Gastroesophageal sphincter (tissue), 4 donors: Measurements from ENCODE around the gene HOPX. TPM values are rescaled to one million over a fixed set of nuclear protein-coding genes. Genes with fewer than 3 reads are reported as not detected.

Experiments
- ATAC-seq: fragments of 150-250 bp; one replicate; pipeline ENCODE4 v1.9.1; 2016; ENCODE audit warnings: mild to moderate bottlenecking, moderate library complexity
- H3K27ac ChIP-seq, 4 donors: fragments of 200-600 bp; sonication (generic) in 3 of 4; 1 replicate in 3 of 4; 2 replicates in 1 of 4; pipeline ENCODE4 v1.5.1; 2016 to 2019
- H3K27me3 ChIP-seq: fragments of 200-600 bp; sonication (generic); one replicate; pipeline ENCODE4 v1.5.1; 2019
- H3K36me3 ChIP-seq, 2 donors: fragments of 200-600 bp; sonication (generic); one replicate each; pipeline ENCODE4 v1.5.1; 2019; ENCODE audit warnings: control low read depth in 1 of 2
- H3K4me1 ChIP-seq, 3 donors: fragments of 200-600 bp; sonication (generic); 1 replicate in 2 of 3; 2 replicates in 1 of 3; pipeline ENCODE4 v1.5.1; 2016 to 2019; ENCODE audit warnings: control low read depth in 2 of 3
- H3K4me3 ChIP-seq, 2 donors: fragments of 200-600 bp; sonication (generic); one replicate each; pipeline ENCODE4 v1.5.1; 2019; ENCODE audit warnings: mild to moderate bottlenecking in 1 of 2, moderate library complexity in 1 of 2
- H3K9me3 ChIP-seq, 3 donors: fragments of 200-600 bp; sonication (generic); one replicate each; pipeline ENCODE4 v1.5.1; 2017 to 2019; ENCODE audit warnings: control low read depth in 2 of 3
- EP300 ChIP-seq: sonication (generic); formaldehyde crosslinking; IDR thresholded peaks from one replicate; pipeline ENCODE4 v1.6.1; 2017; ENCODE audit warnings: antibody characterized with exemption, mild to moderate bottlenecking
- POLR2A ChIP-seq, 2 donors: fragments of 450-650 bp; IDR thresholded peaks; one replicate each; pipeline ENCODE4 v1.6.1; 2017; ENCODE audit warnings: antibody characterized with exemption in 2 of 2, mild to moderate bottlenecking in 2 of 2, moderate library complexity in 1 of 2
- POLR2AphosphoS5 ChIP-seq: sonication (generic); formaldehyde crosslinking; IDR thresholded peaks from one replicate; pipeline ENCODE4 v1.6.1; 2017; ENCODE audit warnings: antibody characterized with exemption
- WGBS, 2 donors: methylation state at CpG; one replicate each; pipeline ENCODE4 v1.1.5; 2018; ENCODE audit warnings: low coverage in 1 of 2; 5-methylcytosine and 5-hydroxymethylcytosine counted together
- total RNA-seq, 4 donors: library from RNA; depleted of rRNA; stranded (reverse); fragments of >200 nt; gene quantifications; one replicate each; pipeline ENCODE4 v1.1.0, GENCODE V29; 2016
- TF ChIP-seq, protein P1 (sequence below), 4 experiments: fragments of 200-600 bp in 2 of 4; fragments of 450-650 bp in 2 of 4; sonication (generic) in 1 of 4; IDR thresholded peaks; one replicate each; pipeline ENCODE4 v1.5.1; 2017 to 2019; ENCODE audit warnings: antibody characterized with exemption in 4 of 4, mild to moderate bottlenecking in 2 of 4, moderate library complexity in 2 of 4

Gene HOPX
- total RNA-seq, 4 donors from 2014 or later: 2.7 to 31.7 (median 6.6) TPM

DNA sequence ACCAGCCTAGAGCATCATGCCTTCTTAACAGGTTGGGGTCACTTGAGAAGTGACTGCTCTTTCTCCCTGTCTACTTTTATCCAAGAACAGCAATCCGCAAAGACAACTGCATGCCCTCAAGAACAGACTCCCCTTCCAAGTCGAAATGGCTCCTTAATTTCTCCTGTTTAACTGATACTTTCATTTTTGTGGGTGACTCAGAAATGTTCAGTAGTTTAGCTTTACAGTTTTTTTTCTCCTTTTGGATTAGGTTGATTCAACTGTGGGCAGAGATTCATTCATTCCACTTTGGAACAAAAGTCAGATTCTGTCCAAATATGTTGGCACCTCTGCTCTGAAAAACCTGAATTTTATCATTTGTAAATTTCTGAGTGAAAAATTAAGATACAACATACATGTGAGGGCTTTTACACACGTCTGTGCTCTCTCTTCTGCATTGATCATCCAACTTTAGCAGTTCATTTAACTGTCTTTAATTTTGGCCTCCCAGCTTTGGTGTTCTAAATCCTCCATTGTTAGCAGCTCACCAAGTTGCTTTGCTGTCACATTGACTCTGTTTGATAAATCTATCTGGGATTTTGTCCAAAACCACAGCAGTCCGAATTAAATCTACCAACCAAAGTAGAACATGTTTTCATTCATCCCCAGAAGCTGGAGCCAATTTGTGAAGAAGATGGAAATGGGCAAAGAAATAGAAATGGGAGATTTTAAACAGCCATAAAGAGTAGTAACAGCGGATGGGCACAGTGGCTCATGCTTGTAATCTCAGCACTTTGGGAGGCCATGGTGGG lies 50.0 kb downstream of the HOPX start:
- H3K36me3 ChIP-seq: no peaks in the 10 kb centered on the region
- H3K9me3 ChIP-seq: no peaks in the 10 kb centered on the region
- H3K4me1 ChIP-seq: no peaks in the 10 kb centered on the region
- no peak for TF ChIP-seq POLR2AphosphoS5
- TF ChIP-seq, protein P1, sequence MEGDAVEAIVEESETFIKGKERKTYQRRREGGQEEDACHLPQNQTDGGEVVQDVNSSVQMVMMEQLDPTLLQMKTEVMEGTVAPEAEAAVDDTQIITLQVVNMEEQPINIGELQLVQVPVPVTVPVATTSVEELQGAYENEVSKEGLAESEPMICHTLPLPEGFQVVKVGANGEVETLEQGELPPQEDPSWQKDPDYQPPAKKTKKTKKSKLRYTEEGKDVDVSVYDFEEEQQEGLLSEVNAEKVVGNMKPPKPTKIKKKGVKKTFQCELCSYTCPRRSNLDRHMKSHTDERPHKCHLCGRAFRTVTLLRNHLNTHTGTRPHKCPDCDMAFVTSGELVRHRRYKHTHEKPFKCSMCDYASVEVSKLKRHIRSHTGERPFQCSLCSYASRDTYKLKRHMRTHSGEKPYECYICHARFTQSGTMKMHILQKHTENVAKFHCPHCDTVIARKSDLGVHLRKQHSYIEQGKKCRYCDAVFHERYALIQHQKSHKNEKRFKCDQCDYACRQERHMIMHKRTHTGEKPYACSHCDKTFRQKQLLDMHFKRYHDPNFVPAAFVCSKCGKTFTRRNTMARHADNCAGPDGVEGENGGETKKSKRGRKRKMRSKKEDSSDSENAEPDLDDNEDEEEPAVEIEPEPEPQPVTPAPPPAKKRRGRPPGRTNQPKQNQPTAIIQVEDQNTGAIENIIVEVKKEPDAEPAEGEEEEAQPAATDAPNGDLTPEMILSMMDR (IDR thresholded peaks at IDR 0.05): no peak
- TF ChIP-seq POLR2A (IDR thresholded peaks at IDR 0.05): no peak
- TF ChIP-seq EP300: no peak
- H3K27me3 ChIP-seq: no peaks in the 10 kb centered on the region
- 46 to 61% methylated on average over 5 of the region's 5 CpGs for WGBS, 2 donors
- H3K4me3 ChIP-seq: no peak overlapping the region
- H3K27ac ChIP-seq: no peak overlapping the region
- ATAC-seq: no peak

DNA sequence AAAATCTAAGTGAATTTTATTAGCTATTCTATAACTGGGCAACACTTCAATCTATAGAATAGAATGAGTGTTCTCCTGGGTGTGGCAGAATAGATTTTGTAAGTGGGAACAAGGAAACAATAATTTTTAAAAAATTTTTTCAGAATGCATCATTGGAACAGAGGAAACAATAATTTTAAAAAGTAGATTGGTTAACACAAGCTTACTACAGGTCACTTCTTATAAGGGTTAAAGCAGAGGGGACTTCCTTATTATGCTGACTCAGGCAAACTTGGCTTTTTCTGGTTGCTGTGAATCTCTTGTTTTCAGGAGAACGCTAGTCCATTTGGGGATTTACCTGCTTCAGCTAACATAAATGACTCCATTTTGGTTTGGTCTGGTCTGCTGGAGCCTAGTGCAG lies 52.5 kb downstream of the HOPX start:
- no peaks in the 10 kb centered on the region for H3K27me3 ChIP-seq
- no peaks in the 10 kb centered on the region for H3K4me1 ChIP-seq
- no peak overlapping the region for H3K4me3 ChIP-seq
- no peaks in the 10 kb centered on the region for H3K9me3 ChIP-seq
- TF ChIP-seq POLR2AphosphoS5: no peak
- no peak for TF ChIP-seq POLR2A (IDR thresholded peaks at IDR 0.05)
- no peak for TF ChIP-seq EP300
- TF ChIP-seq, protein P1 (IDR thresholded peaks at IDR 0.05): no peak
- ATAC-seq: no peak
- H3K36me3 ChIP-seq: no peaks in the 10 kb centered on the region
- 62% methylated on average over 1 of the region's 1 CpG; no CpG with 5 or more reads in 1 of the 2 donors for WGBS, 2 donors
- H3K27ac ChIP-seq: no peak overlapping the region

DNA sequence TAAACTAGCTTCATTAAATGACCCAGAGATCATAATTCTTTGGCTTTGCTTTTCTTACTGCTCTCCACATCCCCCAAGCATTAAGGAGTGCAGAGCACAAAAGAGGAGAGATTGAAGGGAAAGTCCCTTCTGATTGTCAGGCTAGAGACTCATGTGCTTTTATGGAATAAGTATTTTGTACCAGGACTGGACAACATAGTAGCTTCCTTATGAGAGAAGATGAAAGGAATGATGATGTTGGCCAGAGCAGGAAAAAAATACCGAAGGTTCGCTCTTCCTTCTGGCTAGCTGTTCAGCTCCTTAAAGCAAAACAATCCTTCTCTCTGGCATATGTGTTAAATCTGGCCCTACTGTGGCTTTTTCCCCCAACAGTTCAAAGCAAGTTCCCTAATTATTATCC lies 53.1 kb downstream of the HOPX start:
- no peak overlapping the region for H3K27ac ChIP-seq
- H3K9me3 ChIP-seq: no peaks in the 10 kb centered on the region
- H3K27me3 ChIP-seq: no peaks in the 10 kb centered on the region
- 20 to 55% methylated on average over 1 to 2 of the region's 2 CpGs for WGBS, 2 donors
- TF ChIP-seq POLR2A (IDR thresholded peaks at IDR 0.05): no peak
- TF ChIP-seq POLR2AphosphoS5: no peak
- no peak for TF ChIP-seq EP300
- TF ChIP-seq, protein P1 (IDR thresholded peaks at IDR 0.05): no peak
- no peak for ATAC-seq
- H3K36me3 ChIP-seq: no peaks in the 10 kb centered on the region
- no peak overlapping the region for H3K4me3 ChIP-seq
- no peaks in the 10 kb centered on the region for H3K4me1 ChIP-seq

DNA sequence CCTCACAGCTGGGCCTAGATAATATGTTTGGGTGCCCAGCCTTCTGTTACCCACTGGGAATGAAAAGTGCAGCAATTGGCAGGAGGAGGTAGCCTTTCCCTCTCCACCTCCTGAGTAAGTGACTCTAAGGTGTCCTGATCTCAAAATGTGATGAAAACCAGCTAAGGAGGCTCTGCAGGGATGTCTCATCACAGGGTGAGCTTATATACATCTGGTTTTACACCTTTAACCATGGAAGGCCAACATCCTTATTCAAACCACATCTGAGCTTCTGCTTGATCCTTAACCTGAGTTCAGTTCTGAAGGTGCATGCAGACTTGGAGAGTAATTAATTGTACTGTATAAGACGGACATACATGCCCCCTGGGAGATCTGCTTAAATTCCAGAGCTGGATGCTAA lies 53.7 kb downstream of the HOPX start:
- WGBS, 2 donors: 71% methylated on average over 1 of the region's 1 CpG; no CpG with 5 or more reads in 1 of the 2 donors
- no peaks in the 10 kb centered on the region for H3K9me3 ChIP-seq
- H3K36me3 ChIP-seq: no peaks in the 10 kb centered on the region
- no peaks in the 10 kb centered on the region for H3K4me1 ChIP-seq
- TF ChIP-seq POLR2AphosphoS5 (no peak), POLR2A (IDR thresholded peaks at IDR 0.05) (no peak), EP300 (no peak)
- TF ChIP-seq, protein P1 (IDR thresholded peaks at IDR 0.05): no peak
- no peak for ATAC-seq
- H3K27me3 ChIP-seq: no peaks in the 10 kb centered on the region
- no peak overlapping the region for H3K27ac ChIP-seq
- H3K4me3 ChIP-seq: no peak overlapping the region

DNA sequence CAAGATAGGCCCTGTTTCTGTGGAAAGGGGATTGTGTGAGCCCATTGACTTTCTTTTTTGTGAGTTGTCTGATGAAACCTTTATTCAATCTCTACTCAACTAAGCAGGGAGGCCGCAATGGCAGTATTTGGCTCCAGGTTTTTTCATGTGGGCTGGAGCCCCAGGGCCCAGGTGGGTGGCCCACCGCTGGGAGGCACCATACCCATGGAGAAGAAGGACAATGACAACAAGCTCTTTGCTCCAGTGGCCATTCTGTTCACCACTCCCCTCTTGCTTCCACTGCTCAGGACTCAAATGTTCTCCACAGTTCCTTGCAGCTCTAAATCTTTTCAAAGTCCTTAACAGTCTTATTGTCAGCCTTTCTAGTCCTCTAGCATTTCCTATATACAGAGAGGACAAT lies 54.1 kb downstream of the HOPX start:
- H3K4me1 ChIP-seq: no peaks in the 10 kb centered on the region
- H3K4me3 ChIP-seq: no peak overlapping the region
- no peaks in the 10 kb centered on the region for H3K27me3 ChIP-seq
- H3K36me3 ChIP-seq: no peaks in the 10 kb centered on the region
- no peak for ATAC-seq
- 100% methylated on average over 2 of the region's 2 CpGs; no CpG with 5 or more reads in 1 of the 2 donors for WGBS, 2 donors
- no peak for TF ChIP-seq POLR2AphosphoS5
- no peak for TF ChIP-seq EP300
- TF ChIP-seq POLR2A (IDR thresholded peaks at IDR 0.05): no peak
- TF ChIP-seq, protein P1 (IDR thresholded peaks at IDR 0.05): no peak
- H3K27ac ChIP-seq: no peak overlapping the region
- H3K9me3 ChIP-seq: no peaks in the 10 kb centered on the region
